Measurements from ENCODE around the gene MIPEP.
"Not testable (repeated sequence)": the region's sequence is repeated elsewhere in the genome, so short reads cannot be mapped to it uniquely, and the experiment has no call there.

MIPEP gene

DNA sequence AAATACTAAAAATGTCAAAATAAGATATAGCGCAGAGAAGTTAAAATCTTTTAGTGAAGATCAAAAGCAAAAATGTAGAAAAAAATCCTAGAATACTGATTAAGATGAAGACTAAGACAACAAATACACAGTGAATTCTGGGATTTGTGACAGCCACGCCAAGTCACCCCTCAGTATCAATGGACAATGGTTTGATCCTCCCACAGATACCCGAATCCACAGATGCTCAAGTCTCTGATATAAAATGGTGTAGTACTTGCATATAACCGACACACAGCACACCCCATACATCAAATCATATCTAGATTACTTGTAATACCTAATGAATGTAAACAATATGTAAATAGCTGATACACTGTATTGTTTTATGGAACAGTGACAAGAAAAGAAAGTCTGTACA lies 5.9 kb downstream of the MIPEP start:
- DNase-seq (ENCODE audit: insufficient read length, low spot score) (no peak), FAIRE-seq (no peak)
- TF ChIP-seq CTCF (IDR thresholded peaks at IDR 0.05; ENCODE audit: insufficient read depth, missing control alignments), result no peak

- not testable (repeated sequence) for DNase-seq (ENCODE audit: insufficient read length, low spot score); FAIRE-seq
Measured at GRCh38 chr13:23881402-23881800, 7.8 kb downstream of the MIPEP start.

- not testable (repeated sequence) for DNase-seq (ENCODE audit: insufficient read length, low spot score); FAIRE-seq
Measured at GRCh38 chr13:23880493-23881401, 8.5 kb downstream of the MIPEP start.

DNA sequence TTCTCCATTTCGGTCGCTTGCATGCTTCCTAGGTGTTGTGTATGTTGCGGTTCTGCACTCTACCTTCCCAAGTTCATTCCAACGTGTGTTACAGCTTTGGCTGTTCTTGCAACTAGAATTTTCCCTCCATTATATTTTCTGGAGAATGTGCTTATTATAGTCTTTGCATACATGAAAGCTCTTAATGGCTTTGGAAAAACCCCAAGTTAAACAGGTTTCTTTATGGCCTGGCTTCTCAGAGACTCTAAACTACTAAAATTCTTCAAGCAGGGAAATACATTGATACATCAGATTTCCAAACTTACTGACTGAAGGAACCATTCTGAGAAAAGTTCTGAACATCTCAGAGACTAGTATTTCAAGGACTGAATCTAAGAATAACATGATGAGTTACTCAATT lies 11.9 kb downstream of the MIPEP start:
- FAIRE-seq, result no peak
- no peak for TF ChIP-seq CTCF (IDR thresholded peaks at IDR 0.05; ENCODE audit: insufficient read depth, missing control alignments)

GRCh38 chr13:23876265-23876664 lies 12.9 kb downstream of the MIPEP start:
- no peak for DNase-seq (ENCODE audit: insufficient read length, low spot score)
- FAIRE-seq, result no peak
- TF ChIP-seq CTCF (IDR thresholded peaks at IDR 0.05; ENCODE audit: insufficient read depth, missing control alignments), result peak; percentile 42

More for the DNA sequence above, 11.9 kb downstream of the MIPEP start:
- DNase-seq (ENCODE audit: insufficient read length, low spot score), result no peak

GRCh38 chr13:23871616-23872220 lies 17.5 kb downstream of the MIPEP start:
- FAIRE-seq (peak; percentile 77), DNase-seq (ENCODE audit: insufficient read length, low spot score) (no peak)

GRCh38 chr13:23870356-23871140 lies 18.7 kb downstream of the MIPEP start:
- DNase-seq (ENCODE audit: insufficient read length, low spot score) (no peak), FAIRE-seq (no peak)
- TF ChIP-seq CTCF (IDR thresholded peaks at IDR 0.05; ENCODE audit: insufficient read depth, missing control alignments), result no peak

More at GRCh38 chr13:23871616-23872220, 17.5 kb downstream of the MIPEP start:
- TF ChIP-seq CTCF (IDR thresholded peaks at IDR 0.05; ENCODE audit: insufficient read depth, missing control alignments), result peak; percentile 71
